DMS53 treated with DMSO at 0.1 percent for 48 hours (cell line): ENCODE measurements around the gene RASA4.
"Not testable (repeated sequence)": the region's sequence is repeated elsewhere in the genome, so short reads cannot be mapped to it uniquely, and the experiment has no call there.

Source experiments
- DNase-seq: peaks from one replicate; lab custom pipeline; 2025; ENCODE audit not compliant: unreplicated experiment; lab: John Stamatoyannopoulos, UW

Gene RASA4

DNA sequence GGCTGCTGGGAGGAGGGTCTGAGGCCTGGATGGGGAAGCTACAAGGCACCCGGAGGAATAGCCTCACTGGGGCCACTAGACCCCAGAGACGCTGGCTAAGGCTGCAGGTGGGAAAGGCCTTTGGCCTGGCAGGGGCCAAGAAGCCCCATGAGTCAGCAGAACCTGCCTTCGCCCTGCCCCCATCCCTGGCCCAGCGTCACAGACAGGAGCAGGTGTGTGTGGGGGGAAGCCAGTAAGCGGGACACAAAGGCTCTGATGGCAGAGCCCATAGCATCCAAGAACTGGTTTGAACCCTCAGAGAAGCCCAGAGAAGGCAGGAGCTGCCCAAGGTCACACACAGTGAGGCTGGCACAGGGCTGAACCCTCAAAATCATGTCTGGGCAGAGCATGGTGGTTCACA lies 9.7 kb downstream of the RASA4 start:
- DNase-seq = not testable (repeated sequence)

DNA sequence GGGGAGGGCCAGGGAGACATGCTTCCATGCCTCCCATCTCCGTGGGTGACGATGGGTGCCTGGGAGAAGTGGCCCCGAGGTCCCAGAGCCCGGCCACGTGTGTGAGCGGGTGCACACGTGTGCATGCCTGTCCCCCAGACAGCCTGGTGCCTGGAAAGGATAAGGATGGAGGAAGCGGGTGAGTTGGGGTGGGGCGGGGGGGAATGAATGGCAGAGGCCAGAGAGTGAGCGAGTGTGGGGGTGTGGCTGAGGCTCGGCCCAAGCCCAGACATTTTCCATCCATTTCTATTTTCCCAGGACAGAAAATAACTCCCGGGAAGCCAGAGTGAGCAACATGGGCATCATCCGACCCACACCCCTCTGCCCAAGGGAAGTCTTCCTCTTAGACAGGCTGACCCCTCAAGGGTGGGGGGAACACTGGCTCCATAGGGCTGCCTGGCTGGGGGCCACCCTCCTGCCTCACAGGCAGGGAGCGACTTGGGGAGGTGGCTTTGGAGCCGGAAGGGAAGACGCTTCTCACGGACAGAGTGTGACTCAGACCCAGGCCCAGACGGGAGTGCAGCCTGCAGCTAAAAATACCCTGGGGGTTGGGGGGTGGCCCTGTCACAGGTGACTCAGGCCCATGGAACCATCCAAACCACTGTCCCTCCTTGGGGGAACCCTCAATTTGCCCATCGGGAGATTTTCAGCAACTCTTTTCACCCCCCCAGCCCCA lies 12.0 kb downstream of the RASA4 start:
- not testable (repeated sequence) for DNase-seq

DNA sequence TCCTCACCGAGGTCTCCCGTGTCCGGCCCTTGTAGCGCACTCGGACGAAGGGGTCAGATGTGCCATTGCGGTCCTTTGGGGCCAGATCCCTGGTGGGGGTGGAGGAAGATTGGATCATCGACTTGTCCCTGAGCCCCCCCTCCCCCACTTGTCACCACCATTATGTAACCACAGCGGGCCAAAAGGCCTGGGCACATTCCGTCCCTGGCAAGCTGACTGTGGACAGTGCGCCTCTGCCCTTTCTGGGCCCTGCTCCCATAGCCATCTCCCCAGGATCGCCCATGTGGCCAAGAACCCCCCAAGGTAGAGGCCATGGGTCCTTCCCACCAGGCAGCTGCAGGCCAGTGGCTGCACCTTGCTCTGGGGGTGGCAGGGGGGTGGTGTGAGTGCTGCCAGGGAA lies 14.2 kb downstream of the RASA4 start:
- not testable (repeated sequence) for DNase-seq

DNA sequence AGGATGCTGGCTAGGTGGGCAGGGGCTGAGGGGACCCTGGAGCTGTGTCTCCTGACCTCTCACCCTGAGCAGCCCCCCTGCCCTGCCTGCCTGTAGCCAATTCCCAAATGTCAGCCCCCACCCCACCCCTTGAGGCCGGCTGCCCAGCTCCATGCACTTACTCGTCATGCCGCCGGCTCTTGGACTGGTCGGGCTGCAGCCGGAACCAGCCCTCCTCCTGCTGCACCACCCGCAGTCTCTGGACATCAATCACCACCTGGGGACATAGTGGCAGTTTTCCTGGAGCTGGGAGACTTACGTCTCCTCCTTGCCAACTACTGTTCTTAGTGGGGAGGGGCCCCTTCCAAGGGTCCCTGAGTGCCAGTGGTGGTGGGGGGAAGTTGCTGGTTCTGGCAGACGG lies 16.9 kb downstream of the RASA4 start:
- DNase-seq = not testable (repeated sequence)

DNA sequence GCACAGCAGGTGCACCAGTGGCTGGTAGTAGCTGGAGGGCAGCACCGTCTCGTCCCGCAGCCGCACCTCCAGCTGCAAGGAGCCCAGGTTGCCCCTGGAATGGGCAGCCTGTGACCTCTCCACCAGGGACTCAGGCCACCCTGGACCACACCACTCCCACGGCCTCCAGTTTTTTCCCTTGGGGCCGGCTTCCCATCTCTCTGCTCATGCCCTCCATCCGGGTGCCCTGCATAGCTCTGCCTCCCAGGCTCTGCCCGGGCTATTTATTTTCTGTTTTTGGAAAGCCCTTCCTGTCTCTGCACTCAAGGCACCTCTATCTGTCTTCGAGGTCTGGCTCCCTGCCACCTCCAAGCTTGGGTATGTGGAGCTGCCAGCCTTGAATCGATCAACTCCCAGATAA lies 20.5 kb downstream of the RASA4 start:
- not testable (repeated sequence) for DNase-seq

DNA sequence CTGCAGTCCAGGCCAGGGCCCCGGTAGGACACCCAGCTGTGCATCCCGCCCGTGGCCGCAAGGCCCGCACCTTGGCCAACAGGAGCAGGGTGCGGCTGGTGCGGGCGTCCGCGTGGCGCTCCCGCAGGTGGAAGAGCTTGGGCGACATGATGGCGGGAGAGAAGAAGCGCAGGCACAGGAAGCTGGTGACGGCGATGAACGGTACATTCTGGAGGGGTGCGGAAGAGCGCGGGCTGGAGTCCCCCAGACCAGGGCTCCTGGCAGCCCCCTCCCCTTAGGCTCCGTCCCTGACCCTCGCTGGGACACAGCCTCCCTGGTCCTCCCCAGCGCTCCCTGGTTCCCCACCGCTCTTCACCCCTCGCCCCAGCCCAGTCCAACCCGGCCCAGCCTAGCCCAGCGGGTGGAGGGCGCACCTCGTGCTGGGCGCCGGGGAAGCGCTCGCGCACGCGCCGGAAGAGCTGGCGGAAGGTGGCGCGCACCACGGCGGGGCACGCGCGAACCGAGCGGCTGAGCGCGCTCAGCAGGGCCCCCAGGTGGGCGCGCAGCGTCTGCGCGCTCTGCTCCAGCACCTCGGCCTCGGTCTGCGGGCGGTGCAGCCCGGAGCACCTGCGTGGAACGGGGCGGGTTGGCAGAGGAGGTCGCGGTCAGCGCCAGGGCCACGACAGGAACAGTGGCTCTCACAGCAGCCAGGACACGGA lies 22.8 kb downstream of the RASA4 start:
- DNase-seq = not testable (repeated sequence)

DNA sequence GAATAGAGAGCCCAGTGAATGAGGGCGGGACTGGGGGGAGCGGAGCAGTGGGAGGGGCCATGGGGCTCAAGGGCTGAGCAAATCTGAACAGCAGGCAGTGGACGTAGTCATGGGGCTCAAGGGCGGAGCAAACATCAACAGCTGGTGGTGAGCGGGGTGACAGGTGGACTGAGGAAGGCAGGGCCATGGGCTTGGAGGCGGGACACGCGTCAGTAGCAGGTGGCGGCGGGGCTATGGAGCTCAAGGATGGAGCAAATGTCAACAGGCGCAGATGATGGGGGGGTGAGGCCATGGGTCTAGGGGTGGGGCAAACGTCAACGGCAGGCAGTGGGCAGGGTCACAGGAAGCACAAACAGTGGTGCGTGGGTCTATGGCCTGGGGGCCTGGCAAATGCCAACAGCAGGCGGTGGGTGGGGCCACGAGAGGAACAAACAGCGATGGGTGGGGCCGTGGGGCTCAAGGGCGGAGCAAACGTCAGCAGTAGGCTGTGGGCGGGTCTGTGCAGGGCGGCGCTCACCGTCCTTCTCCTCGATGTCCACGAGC lies 24.0 kb downstream of the RASA4 start:
- not testable (repeated sequence) for DNase-seq

DNA sequence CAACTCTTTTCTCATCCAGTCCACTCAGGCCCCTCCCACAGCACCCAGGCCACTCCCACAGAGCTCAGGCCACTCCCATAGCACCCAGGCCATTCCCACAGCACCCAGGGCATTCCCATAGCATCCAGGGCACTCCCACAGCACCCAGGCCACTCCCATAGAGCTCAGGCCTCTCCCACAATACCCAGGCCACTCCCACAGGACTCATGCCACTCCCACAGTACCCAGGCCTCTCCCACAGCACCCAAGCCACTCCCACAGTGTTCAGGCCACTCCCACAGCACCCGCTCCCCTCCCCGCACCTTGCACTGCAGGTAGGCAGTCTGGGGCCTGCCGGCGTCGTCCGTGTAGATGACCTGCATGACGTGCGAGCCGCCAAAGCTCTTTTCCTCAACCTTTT lies 26.7 kb downstream of the RASA4 start:
- DNase-seq = not testable (repeated sequence)

DNA sequence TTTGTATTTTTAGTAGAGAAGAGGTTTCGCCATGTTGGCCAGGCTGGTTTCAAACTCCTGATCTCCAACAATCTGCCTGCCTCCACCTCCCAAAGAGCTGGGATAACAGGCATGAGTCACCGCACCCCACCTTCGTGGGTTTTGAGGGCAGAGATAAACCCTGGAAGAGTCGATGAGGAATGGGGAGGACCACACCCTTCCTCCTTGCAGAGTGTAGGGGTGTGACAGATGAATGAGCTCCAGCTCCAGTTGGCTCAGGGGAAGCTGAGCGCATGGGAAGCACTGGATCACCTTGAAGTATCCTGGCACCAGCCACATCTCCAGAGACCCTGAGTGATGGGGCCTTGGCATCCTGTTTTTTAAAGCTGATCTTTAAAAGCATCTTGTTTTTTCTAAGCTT lies 33.1 kb downstream of the RASA4 start:
- DNase-seq = not testable (repeated sequence)

DNA sequence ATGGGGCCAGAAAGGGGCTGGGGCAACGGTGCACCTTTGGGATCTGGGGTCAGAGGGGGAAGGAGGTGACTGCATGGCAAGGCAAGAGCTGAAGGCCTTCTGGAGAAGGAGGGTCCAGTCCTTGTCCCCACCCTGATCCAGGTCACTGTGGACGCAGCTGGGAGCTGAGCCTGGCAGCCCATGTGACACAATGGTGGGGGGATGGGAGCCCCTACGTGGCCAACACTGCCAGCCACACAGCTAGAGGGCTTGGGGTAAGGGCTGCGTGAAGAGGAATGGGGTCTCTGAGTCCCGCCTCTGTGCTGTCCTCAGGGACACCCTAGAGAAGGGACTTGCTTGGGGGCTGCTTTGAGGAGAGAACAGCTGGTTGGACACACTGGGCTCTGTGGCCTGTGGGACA lies 34.8 kb downstream of the RASA4 start:
- not testable (repeated sequence) for DNase-seq

DNA sequence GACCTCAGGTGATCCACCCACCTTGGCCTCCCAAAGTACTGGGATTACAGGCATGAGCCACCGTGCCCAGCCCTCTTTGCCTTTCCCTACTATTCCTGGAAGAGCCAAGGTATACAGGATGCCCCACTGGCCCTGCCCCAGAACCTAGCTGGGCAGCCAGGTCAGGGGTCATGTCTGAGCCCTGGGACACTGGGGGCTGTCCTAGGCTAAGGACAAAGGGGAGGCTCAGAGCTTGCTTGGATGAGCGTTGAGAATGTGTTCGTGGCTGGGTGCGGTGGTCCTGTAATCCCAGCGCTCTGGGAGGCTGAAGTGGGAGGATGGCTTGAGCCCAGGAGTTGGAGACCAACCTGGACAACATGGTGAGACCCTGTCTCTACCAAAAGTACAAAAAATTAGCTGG lies 38.1 kb downstream of the RASA4 start:
- DNase-seq = not testable (repeated sequence)

DNA sequence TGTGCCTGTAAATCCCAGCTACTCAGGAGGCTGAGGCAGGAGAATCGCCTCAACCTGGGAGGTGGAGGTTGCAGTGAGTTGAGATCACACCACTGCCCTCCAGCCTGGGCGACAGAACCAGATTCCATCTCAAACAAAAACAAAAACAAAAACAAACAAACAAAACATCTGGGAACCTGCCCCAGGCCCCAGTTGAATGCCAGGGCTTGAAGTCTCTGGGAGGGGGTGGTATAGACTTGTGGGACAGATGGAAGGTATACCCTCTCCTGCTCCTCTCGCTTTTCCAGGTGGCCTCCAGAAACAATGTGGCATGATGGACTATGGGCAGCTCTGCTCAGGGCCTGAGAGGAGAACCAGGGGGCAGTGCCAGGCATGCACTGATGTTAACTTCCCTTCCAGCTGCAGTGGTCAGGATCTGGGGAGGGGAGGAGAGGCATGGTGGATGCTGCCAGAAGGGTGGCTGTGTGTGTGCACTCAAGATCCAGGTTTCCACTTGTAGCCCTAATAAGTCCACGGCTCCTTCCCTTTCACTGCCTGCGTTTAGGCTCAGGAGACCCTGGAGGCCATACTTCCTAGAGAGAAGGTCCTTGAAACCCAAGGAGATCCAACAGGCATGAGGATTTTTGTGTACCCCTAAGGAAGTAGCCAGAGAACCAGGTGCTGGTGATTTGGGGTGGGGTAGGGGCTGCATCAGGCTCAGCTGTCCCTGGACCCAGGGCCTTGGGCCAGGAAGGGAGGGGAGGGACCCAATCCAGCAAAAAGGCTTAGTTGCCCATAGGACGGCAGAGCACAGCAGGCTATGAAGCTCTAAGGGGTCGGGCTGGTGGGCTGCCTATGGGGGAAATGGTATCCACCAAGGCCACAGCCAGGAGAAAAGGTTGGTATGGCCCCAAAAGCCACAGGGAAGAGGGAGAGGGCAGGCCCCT lies 39.0 kb downstream of the RASA4 start:
- DNase-seq = not testable (repeated sequence)

DNA sequence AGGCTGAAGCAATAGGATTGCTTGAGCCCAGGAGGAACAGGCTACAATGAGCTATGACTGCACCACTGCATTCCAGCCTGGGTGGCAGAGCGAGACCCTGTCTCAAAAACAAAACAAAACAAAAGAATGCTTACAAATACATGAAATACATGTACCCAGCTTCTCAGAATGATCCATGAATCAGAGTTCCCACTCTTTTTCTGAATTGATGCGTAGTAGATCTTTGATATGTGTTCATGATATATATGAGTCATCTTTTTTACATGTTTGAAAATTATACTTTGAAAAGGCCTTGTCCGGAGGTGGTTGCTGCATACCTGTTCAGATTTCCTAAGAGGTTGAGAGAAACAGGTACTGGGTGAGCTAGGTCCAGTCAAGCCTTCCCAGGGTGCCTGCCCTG lies 40.2 kb downstream of the RASA4 start:
- not testable (repeated sequence) for DNase-seq

DNA sequence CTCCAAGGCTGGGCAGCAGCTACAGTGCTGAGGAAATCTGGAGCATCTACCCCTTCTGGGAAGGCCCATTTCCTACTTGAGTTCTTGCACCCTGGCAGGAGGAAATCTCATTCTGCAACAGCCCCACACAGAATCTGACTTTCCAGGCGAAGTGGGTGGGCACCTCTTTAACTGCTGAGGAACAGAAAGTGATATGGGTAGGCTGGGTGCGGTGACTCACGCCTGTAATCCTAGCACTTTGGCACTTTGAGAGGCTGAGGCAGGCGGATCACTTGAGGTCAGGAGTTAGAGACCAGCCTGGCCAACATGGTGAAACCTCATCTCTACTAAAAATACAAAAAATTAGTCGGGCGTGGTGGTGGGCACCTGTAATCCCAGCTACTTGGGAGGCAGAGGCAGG lies 41.9 kb downstream of the RASA4 start:
- not testable (repeated sequence) for DNase-seq

DNA sequence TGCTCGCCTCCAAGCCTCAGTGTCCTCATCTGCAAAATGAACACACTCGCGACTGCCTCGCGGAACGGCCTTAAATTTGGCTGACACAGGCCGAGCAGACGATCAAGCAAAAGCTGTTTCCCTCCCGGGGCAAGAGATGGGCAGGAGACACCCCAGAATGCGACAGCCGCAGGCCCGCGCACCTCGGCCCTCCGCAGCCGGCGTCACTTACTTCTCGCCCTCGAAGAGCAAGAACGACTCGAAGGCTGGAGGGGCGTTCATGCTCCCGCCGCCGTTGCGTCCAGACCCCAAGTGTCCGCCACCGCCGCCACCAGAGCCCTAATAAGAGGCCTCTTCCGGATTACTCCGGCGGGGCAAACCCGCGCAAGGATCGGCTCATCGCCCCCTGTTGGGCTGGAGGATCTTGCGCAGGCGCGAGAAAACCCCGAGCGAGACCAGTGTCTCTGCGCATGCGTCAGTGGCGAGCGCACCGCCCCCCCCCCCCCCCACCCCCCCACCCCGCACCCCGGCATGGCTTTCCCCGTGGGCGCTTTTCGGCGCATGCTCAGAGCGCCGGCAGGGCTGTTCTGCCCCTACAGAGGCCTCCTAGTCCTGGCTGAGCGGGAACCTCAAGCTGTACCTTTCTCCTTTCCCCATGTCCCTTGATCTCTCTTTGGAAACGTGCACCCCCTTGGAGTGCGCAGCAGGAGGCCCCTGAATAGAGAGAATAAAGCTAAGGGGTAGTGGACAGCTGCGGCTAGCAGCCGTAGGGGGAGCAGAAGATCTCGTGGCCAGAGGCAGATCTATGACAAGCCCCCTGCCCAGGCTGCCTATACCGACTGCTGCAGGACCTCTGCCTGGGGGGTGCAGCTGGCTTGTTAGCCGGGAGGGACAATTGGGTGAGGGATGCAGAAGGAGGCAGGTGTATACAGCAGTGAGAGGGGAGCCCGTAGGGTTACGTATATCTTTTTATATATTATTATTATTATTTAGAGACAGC lies 44.0 kb downstream of the RASA4 start, which contains the start of gene POLR2J3:
TSS of gene POLR2J3 (minus strand) at position 323 of the 979 bp plus-strand sequence. CDS start at position 261, 62 bp downstream.
- not testable (repeated sequence) for DNase-seq

DNA sequence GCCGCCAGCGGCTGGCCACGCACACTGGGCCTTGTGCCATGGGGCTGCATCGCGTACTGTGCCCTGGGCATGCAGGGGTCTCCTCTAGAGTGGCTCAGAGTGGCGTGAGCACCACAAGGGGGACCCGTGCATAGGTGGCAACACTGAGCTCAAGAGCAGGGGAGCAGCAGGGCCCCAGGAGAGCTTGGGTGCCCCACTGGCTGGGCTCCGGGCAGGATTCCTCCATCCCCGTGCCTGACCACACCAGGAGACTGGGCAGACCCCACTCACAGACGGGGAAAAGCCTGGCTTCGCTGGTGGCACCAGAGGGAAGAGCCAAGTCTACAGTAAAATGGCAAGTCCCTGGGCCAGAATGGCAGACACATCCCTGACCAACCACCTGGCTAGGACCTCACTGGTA lies 47.9 kb downstream of the RASA4 start:
- not testable (repeated sequence) for DNase-seq

DNA sequence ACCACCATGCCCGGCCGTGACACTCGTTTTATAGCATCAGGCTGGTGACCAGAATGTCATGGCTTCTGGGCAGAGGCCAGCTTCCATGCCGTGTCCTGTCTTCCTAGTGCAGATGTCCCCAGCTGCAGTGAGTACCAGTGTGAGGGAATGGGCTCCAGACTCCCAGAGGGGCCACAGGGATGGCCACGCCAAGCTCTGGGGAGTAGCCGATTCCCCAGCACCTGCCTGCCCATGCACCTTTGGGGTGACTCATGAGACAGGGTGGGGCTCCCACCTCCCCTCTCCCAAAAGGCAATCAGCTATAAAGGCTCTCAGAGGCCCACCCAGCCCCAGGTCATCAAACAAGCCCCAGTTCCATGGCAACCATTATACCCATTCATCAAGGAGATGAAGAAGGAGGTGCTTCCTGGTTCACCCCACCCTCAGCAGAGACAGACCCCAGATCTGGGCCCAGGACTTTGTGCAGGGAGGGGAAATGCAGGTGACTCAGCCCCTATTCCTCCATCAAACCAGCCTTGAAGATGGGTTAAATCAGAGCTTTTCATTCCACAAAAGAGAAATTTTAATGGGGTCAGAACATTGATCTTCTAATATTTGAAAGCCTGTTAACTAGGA lies 65.6 kb downstream of the RASA4 start, which contains the start of gene SPDYE2:
TSS of gene SPDYE2 (plus strand) at position 419 of the 615 bp plus-strand sequence. CDS start 2,030 bp downstream, outside the sequence.
- not testable (repeated sequence) for DNase-seq

DNA sequence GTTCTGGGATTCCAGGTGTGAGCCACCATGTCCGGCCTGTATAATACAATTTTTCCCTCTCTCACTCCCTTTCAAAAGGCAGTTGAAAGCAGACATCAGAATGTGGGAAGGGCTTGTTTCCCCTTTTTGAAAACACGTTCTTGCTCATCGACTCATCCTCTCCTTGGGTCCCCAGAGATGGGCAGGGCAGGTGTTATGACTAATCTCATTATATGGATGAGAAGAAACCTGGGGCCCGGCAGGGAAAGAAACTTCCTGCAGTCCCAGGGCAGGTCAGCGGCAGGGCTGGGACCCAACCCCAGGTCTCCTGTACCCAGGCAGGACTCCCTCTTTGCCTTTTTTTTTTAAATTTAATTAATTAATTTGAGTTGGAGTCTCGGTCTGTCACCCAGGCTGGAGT lies 70.2 kb downstream of the RASA4 start:
- not testable (repeated sequence) for DNase-seq

DNA sequence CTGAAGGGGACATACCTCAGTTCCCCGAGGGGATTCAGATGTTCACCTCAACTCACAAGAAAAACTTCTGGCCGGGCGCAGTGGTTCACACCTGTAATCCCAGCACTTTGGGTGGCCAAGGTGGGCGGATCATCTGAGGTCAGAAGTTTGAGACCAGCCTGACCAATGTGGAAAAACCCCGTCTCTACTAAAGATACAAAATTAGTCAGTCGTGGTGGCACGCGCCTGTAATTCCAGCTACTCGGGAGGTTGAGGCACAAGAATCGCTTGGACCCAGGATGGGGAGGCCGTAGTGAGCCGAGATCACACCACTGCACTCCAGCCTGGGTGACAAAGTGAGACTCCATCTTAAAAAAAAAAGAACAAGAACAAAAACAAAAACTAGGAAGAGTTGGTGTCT lies 71.3 kb downstream of the RASA4 start:
- DNase-seq = not testable (repeated sequence)
